Psoas muscle (tissue), 8 donors: Measurements from ENCODE around the gene CNKSR3. TPM values are rescaled to one million over a fixed set of nuclear protein-coding genes. Genes with fewer than 3 reads are reported as not detected.
A peak's percentile ranks its signal among the peaks of the same experiment; 100 is the strongest.

Experiments used
- ATAC-seq, 4 donors: fragments of 200-7000 bp; cut with Tn5 transposase; one replicate each; pipeline ENCODE4 v1.9.1; 2020; ENCODE audit warnings: moderate library complexity in 3 of 4, mild to moderate bottlenecking in 2 of 4
- DNase-seq, 2 donors: peaks; one replicate each; pipeline ENCODE4 v3.0.0-alpha.2; 2020
- H3K27ac ChIP-seq: fragments of 200-600 bp; one replicate; pipeline ENCODE4 v1.8.0; 2022
- H3K27me3 ChIP-seq, 3 donors: fragments of 200-600 bp in 1 of 3; one replicate each; pipeline versions ENCODE4 v1.6.1 to v1.8.0; 2013 to 2022; ENCODE audit warnings: low read length in 2 of 3, mild to moderate bottlenecking in 2 of 3, moderate library complexity in 1 of 3; ENCODE audit not compliant: insufficient read depth in 3 of 3
- H3K36me3 ChIP-seq, 2 donors: fragments of 200-600 bp in 1 of 2; one replicate each; pipeline versions ENCODE4 v1.6.1 to v1.8.0; 2013 to 2022; ENCODE audit warnings: low read depth in 1 of 2, mild to moderate bottlenecking in 1 of 2, moderate library complexity in 1 of 2; ENCODE audit not compliant: insufficient read depth in 1 of 2
- H3K4me1 ChIP-seq: fragments of 200-600 bp; one replicate; pipeline ENCODE4 v1.8.0; 2022
- H3K4me3 ChIP-seq: fragments of 200-600 bp; one replicate; pipeline ENCODE4 v1.8.0; 2022; ENCODE audit warnings: mild to moderate bottlenecking
- H3K9me3 ChIP-seq: fragments of 200-600 bp; one replicate; pipeline ENCODE4 v1.8.0; 2022
- CTCF ChIP-seq: fragments of 200-600 bp; IDR thresholded peaks from one replicate; pipeline ENCODE4 v1.8.0; 2022; ENCODE audit warnings: antibody characterized with exemption
- WGBS, 3 donors: extraction: QIAGEN DNeasy Blood & Tissue Kit; methylation state at CpG; one replicate each; pipeline versions ENCODE4 v1.1.6 to v1.1.7; 2013; 5-methylcytosine and 5-hydroxymethylcytosine counted together
- intact Hi-C, 2 donors: fragments of 100-400 bp; cut with DNase I; formaldehyde crosslinking; loops; one replicate each; pipeline versions ENCODE4 v1.11.0 to v1.14.2; 2022
- polyA plus RNA-seq, 3 donors: library from polyadenylated mRNA; stranded (reverse); fragments of 200-250 nt; gene quantifications; one replicate each; pipeline ENCODE4 v1.2.3, GENCODE V29; 2013
- total RNA-seq, 4 donors: library from RNA; stranded (reverse); fragmentation: NEBNext Ultra II Directional in 2 of 4; extraction: Animal tissue kit (Norgen Biotek cat#: 25700) in 2 of 4; gene quantifications; one replicate each; pipeline versions ENCODE4 v1.2.1 to v1.2.4, GENCODE V29; 2021 to 2023
- donor health status: healthy with polysubstance abuse.
- donor health status: DM: no; HTN: no; CAD: no; lungs with moderate emphysema.
- donor health status: Bipolar disorder and iron deficiency.
- donor health status: healthy.
- donor health status: DM: yes; HTN: yes; CAD: no.
- donor health status: DM: no; HTN: no; CAD: no.
- donor health status: DM: no; HTN: no; CAD: no.
- donor health status: DM: yes; HTN: yes; CAD: no.

CNKSR3 gene
- total and polyA plus RNA-seq, 7 donors = 0.90 to 4.7 (median 2.3) TPM

GRCh38 chr6:154479771-154480639, 30.5 kb downstream of the CNKSR3 start:
- intact Hi-C loops = no loop called here
- no peak for TF ChIP-seq CTCF
- Histone ChIP-seq H3K4me3 (no peak overlapping the region), H3K36me3 (no peaks in the 10 kb centered on the region), H3K27ac (no peak overlapping the region), H3K9me3 (no peaks in the 10 kb centered on the region), H3K27me3 (no peaks in the 10 kb centered on the region), H3K4me1 (peaks cover 13% of the 10 kb centered on the region)
- ATAC-seq = no peak
- no peak for DNase-seq
- WGBS, 3 donors = 58 to 70% (median 66%) methylated on average over 12 of the region's 12 CpGs

GRCh38 chr6:154479351-154479769, 31.1 kb downstream of the CNKSR3 start:
- 32 to 50% (median 45%) methylated on average over 9 of the region's 9 CpGs for WGBS, 3 donors
- no peaks in the 10 kb centered on the region for H3K27me3 ChIP-seq
- intact Hi-C loops = no loop called here
- peaks cover 13% of the 10 kb centered on the region for H3K4me1 ChIP-seq
- ATAC-seq = no peak
- no peaks in the 10 kb centered on the region for H3K9me3 ChIP-seq
- TF ChIP-seq CTCF = no peak
- no peak for DNase-seq
- H3K27ac ChIP-seq = no peak overlapping the region
- no peaks in the 10 kb centered on the region for H3K36me3 ChIP-seq
- no peak overlapping the region for H3K4me3 ChIP-seq

- Histone ChIP-seq H3K4me1 (peaks cover 13% of the 10 kb centered on the region), H3K4me3 (no peak overlapping the region), H3K9me3 (no peaks in the 10 kb centered on the region), H3K27ac (no peak overlapping the region), H3K27me3 (no peaks in the 10 kb centered on the region), H3K36me3 (no peaks in the 10 kb centered on the region)
- WGBS, 3 donors = 21 to 33% (median 25%) methylated on average over 1 of the region's 1 CpG
- TF ChIP-seq CTCF = no peak
- DNase-seq (no peak), ATAC-seq (no peak)
- intact Hi-C loops = no loop called here
These were observed 31.8 kb downstream of the CNKSR3 start for GRCh38 chr6:154478701-154479060.

- Histone ChIP-seq H3K27me3 (no peaks in the 10 kb centered on the region), H3K9me3 (no peaks in the 10 kb centered on the region), H3K27ac (no peak overlapping the region), H3K4me3 (no peak overlapping the region), H3K36me3 (no peaks in the 10 kb centered on the region), H3K4me1 (peaks cover 13% of the 10 kb centered on the region)
- peak in 2 of 4 donors; percentile 31 to 37 for ATAC-seq
- no peak for DNase-seq
- intact Hi-C loops = no loop called here
- no peak for TF ChIP-seq CTCF
- WGBS, 3 donors = 54 to 58% (median 57%) methylated on average over 12 of the region's 12 CpGs
These were observed 32.3 kb downstream of the CNKSR3 start for GRCh38 chr6:154478021-154478700.
